Measurements from ENCODE around the gene MRTO4. TPM values are rescaled to one million over a fixed set of nuclear protein-coding genes. Genes with fewer than 3 reads are reported as not detected.
"Not testable (repeated sequence)": the region's sequence is repeated elsewhere in the genome, so short reads cannot be mapped to it uniquely, and the experiment has no call there.

Gene MRTO4
- total and polyA plus RNA-seq, 2 of the 13 experiments (the other 11 are each of a cell fraction or from before 2014, with no cell fraction given) = 28.1 to 59.2 TPM

- H3K4me1 ChIP-seq (ENCODE audit: insufficient read depth, low read length) = peaks cover 39% of the 10 kb centered on the region
- ChIA-PET POLR2A (no interaction called here), CTCF (ENCODE audit: low intra/inter-chr PET ratio, low total read pairs) (no interaction called here)
- H3K4me2 ChIP-seq (ENCODE audit: low read depth, low read length) = no peak overlapping the region
- H3K4me3 ChIP-seq (replicated peaks in 1 of 3; ENCODE audit: insufficient read depth in 1 of 3, low read depth in 2 of 3, low read length in 3 of 3) = no peak overlapping the region
- FAIRE-seq (no peak), DNase-seq (ENCODE audit: low spot score) (no peak), ATAC-seq (no peak)
- no peak overlapping the region for H2AFZ ChIP-seq (ENCODE audit: low read length)
- in situ Hi-C loops (cut with HindIII; ENCODE audit: extremely low pct_ligation_motif_present, low pct_unique_long_range_greater_than_20kb) (no loop called here), intact Hi-C loops (cut with micrococcal nuclease; ENCODE audit: unreplicated experiment) (no loop called here)
- peaks cover 0 to 4% of the 10 kb centered on the region in 2 experiments; a peak in 1 of 5 replicates for H3K27me3 ChIP-seq (ENCODE audit: control insufficient read depth in 1 of 2, insufficient read depth in 2 of 2, low read length in 2 of 2)
- H3K79me2 ChIP-seq (ENCODE audit: insufficient read depth, low read length) = peaks cover 47% of the 10 kb centered on the region
- H4K20me1 ChIP-seq (ENCODE audit: insufficient read depth, low read length) = peaks cover 12% of the 10 kb centered on the region; the same call in 1 of the 2 replicates
- H3K27ac ChIP-seq (ENCODE audit: extremely low read length, insufficient read depth, low read length) = no peak overlapping the region
- BruUV-seq (replicated peaks) = no TSS peak
- no peaks in the 10 kb centered on the region for H3K9me3 ChIP-seq (ENCODE audit: low read length)
- no peak overlapping the region for H3K9ac ChIP-seq (ENCODE audit: insufficient read depth, low read depth, low read length)
- WGBS (ENCODE audit: low lambda C conversion rate) = 100% methylated on average over 1 of the region's 1 CpG
- TF ChIP-seq ZNF274 (CRISPR knock-in tag; IDR thresholded peaks at IDR 0.05) (no peak), ZNF253 (CRISPR knock-in tag; IDR thresholded peaks at IDR 0.05; ENCODE audit: borderline replicate concordance) (no peak)
- H3K36me3 ChIP-seq (replicated peaks in 1 of 2; ENCODE audit: control insufficient read depth in 1 of 2, insufficient read depth in 2 of 2, low read length in 2 of 2) = peaks cover 1 to 14% of the 10 kb centered on the region in 2 experiments; a peak in 3 of 5 replicates
Observed at GRCh38 chr1:19213580-19213979, 38.0 kb upstream of the MRTO4 start.

- H2AFZ ChIP-seq (ENCODE audit: low read length); H3K27ac ChIP-seq (ENCODE audit: extremely low read length, insufficient read depth, low read length); DNase-seq (ENCODE audit: low spot score); H3K27me3 ChIP-seq (ENCODE audit: control insufficient read depth in 1 of 2, insufficient read depth in 2 of 2, low read length in 2 of 2); in situ Hi-C loops (cut with HindIII; ENCODE audit: extremely low pct_ligation_motif_present, low pct_unique_long_range_greater_than_20kb); BruUV-seq (replicated peaks); ATAC-seq; H3K9me3 ChIP-seq (ENCODE audit: low read length); H3K4me2 ChIP-seq (ENCODE audit: low read depth, low read length); CTCF ChIA-PET (ENCODE audit: low intra/inter-chr PET ratio, low total read pairs); H3K9ac ChIP-seq (ENCODE audit: insufficient read depth, low read depth, low read length); FAIRE-seq; H3K4me3 ChIP-seq (replicated peaks in 1 of 3; ENCODE audit: insufficient read depth in 1 of 3, low read depth in 2 of 3, low read length in 3 of 3); POLR2A ChIA-PET; H4K20me1 ChIP-seq (ENCODE audit: insufficient read depth, low read length); intact Hi-C loops (cut with micrococcal nuclease; ENCODE audit: unreplicated experiment): not testable (repeated sequence)
- peaks cover 20% of the 10 kb centered on the region for H3K79me2 ChIP-seq (ENCODE audit: insufficient read depth, low read length)
- H3K36me3 ChIP-seq (replicated peaks in 1 of 2; ENCODE audit: control insufficient read depth in 1 of 2, insufficient read depth in 2 of 2, low read length in 2 of 2) = peaks cover 13 to 44% of the 10 kb centered on the region in 2 experiments
- H3K4me1 ChIP-seq (ENCODE audit: insufficient read depth, low read length) = peaks cover 25% of the 10 kb centered on the region
- WGBS (ENCODE audit: low lambda C conversion rate) = 93% methylated on average over 4 of the region's 4 CpGs
Observed at GRCh38 chr1:19216585-19216984, 35.0 kb upstream of the MRTO4 start.
